SU-DHL-6 (cell line): ENCODE data around the gene ELOVL6.

Experiments used
- H2AFZ ChIP-seq: fragments of 200-600 bp; sonication (generic); 2 replicates; pipeline ENCODE4 v1.6.1; 2014; ENCODE audit warnings: low read depth, mild to moderate bottlenecking, moderate library complexity, mixed read lengths, antibody characterized with exemption, low read length; ENCODE audit not compliant: severe bottlenecking
- H3F3A ChIP-seq: fragments of 200-600 bp; shearing (Covaris generic); 2 replicates; pipeline ENCODE4 v1.6.0; 2016; ENCODE audit warnings: antibody characterized with exemption, mild to moderate bottlenecking; ENCODE audit not compliant: insufficient read depth
- H3K27ac ChIP-seq: fragments of 200-600 bp; sonication (generic); 2 replicates; pipeline ENCODE4 v1.5.1; 2016; ENCODE audit warnings: low read depth, mild to moderate bottlenecking, low read length, moderate library complexity, mixed read lengths
- H3K27me3 ChIP-seq: fragments of 200-600 bp; sonication (generic), shearing (Covaris generic); 2 replicates; pipeline ENCODE4 v1.6.0; 2014; ENCODE audit warnings: mild to moderate bottlenecking, low read length
- H3K36me3 ChIP-seq: fragments of 200-600 bp; sonication (generic); 2 replicates; pipeline ENCODE4 v1.6.1; 2014; ENCODE audit warnings: mild to moderate bottlenecking, low read length, mixed read lengths
- H3K4me2 ChIP-seq: fragments of 300-600, 200-600 bp; shearing (Covaris generic), sonication (generic); 2 replicates; pipeline ENCODE4 v1.6.0; 2014; ENCODE audit warnings: low read length, low read depth, mild to moderate bottlenecking; ENCODE audit not compliant: poor library complexity, severe bottlenecking
- H3K4me3 ChIP-seq: fragments of 200-600 bp; sonication (generic); 2 replicates; pipeline ENCODE4 v1.5.1; 2014; ENCODE audit warnings: antibody characterized with exemption, low read length, mild to moderate bottlenecking, mixed read lengths; ENCODE audit not compliant: insufficient read depth, poor library complexity, severe bottlenecking
- H3K79me2 ChIP-seq: fragments of 200-600 bp; sonication (generic); 2 replicates; pipeline ENCODE4 v1.6.1; 2014; ENCODE audit warnings: mild to moderate bottlenecking, low read length, moderate library complexity; ENCODE audit not compliant: insufficient read depth
- H3K9ac ChIP-seq: fragments of 200-600 bp; sonication (generic); 2 replicates; pipeline ENCODE4 v1.7.0; 2014; ENCODE audit warnings: mild to moderate bottlenecking, low read length
- H3K9me2 ChIP-seq: fragments of 200-600 bp; sonication (generic); replicated peaks from 2 replicates; pipeline ENCODE4 v1.6.1; 2014; ENCODE audit warnings: low read length; ENCODE audit not compliant: insufficient read depth
- H3K9me3 ChIP-seq: fragments of 200-600 bp; sonication (generic); 2 replicates; pipeline ENCODE4 v1.6.1; 2014; ENCODE audit warnings: low read length, mixed read lengths; ENCODE audit not compliant: insufficient read depth
- H4K20me1 ChIP-seq: fragments of 200-600 bp; sonication (generic); 2 replicates; pipeline ENCODE4 v1.6.1; 2014; ENCODE audit warnings: low read depth, mild to moderate bottlenecking, antibody characterized with exemption, low read length, moderate library complexity, mixed read lengths
- EZH2phosphoT487 ChIP-seq: fragments of 200-600 bp; sonication (generic), shearing (Covaris generic); conservative IDR thresholded peaks from 2 replicates; pipeline ENCODE4 v1.6.1; 2018; ENCODE audit warnings: mild to moderate bottlenecking, antibody characterized with exemption, low read length, moderate library complexity, mixed read lengths
- TF ChIP-seq, protein P1 (sequence below): fragments of 200-600 bp; sonication (generic); IDR thresholded peaks from one replicate; pipeline ENCODE4 v1.5.1; 2017; ENCODE audit warnings: antibody characterized with exemption, mild to moderate bottlenecking, low read length, moderate library complexity; ENCODE audit not compliant: insufficient read depth, poor library complexity, severe bottlenecking

ELOVL6 gene

DNA sequence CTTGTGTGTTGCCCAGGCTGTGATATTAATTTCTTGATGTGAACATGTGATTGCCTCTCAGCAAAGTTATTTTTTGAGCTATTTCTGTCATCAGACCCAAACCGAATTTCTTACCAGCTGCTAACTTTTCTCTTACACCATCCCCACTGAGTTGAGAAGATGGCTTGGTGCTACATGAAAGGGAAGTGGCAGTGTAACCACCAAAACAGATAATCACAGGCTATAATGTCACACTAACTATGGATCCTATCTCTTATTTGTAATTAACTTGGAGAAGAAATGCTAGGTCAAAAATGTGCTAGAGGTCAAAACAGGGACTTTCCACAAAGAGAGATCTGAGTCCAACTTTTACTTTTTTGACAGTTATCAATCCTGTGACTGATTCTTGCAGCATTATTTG, 43.8 kb downstream of the ELOVL6 start:
- Histone ChIP-seq H3K36me3 (no peaks in the 10 kb centered on the region), H2AFZ (no peak overlapping the region), H4K20me1 (no peaks in the 10 kb centered on the region), H3K4me3 (no peak overlapping the region), H3K9ac (no peak overlapping the region), H3K9me2 (no peaks in the 10 kb centered on the region), H3K4me2 (no peak overlapping the region), H3K9me3 (no peaks in the 10 kb centered on the region), H3K27me3 (no peaks in the 10 kb centered on the region), H3F3A (no peaks in the 10 kb centered on the region), H3K27ac (no peak overlapping the region), H3K79me2 (no peaks in the 10 kb centered on the region)
- TF ChIP-seq, protein P1, sequence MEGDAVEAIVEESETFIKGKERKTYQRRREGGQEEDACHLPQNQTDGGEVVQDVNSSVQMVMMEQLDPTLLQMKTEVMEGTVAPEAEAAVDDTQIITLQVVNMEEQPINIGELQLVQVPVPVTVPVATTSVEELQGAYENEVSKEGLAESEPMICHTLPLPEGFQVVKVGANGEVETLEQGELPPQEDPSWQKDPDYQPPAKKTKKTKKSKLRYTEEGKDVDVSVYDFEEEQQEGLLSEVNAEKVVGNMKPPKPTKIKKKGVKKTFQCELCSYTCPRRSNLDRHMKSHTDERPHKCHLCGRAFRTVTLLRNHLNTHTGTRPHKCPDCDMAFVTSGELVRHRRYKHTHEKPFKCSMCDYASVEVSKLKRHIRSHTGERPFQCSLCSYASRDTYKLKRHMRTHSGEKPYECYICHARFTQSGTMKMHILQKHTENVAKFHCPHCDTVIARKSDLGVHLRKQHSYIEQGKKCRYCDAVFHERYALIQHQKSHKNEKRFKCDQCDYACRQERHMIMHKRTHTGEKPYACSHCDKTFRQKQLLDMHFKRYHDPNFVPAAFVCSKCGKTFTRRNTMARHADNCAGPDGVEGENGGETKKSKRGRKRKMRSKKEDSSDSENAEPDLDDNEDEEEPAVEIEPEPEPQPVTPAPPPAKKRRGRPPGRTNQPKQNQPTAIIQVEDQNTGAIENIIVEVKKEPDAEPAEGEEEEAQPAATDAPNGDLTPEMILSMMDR: no peak
- no peak for TF ChIP-seq EZH2phosphoT487

DNA sequence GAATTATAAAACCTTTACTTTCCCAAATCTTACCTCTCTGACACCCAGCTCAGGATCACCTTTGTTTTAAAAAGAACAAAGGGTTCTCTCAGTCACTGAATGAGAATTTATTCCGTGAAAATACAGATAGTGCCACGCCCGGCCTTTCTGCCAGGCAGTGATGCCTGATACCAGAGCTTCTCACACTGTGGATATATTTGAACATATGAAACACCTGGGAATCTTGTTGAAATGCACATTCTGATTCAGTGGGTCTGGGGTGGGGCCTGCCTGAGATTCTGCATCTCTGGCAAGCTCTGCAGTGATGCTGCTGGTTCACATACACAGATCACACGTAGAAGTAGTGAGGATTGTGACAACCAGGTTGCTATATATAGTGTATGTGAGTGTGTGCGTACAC, 46.0 kb downstream of the ELOVL6 start:
- Histone ChIP-seq H3K9me3 (no peaks in the 10 kb centered on the region), H4K20me1 (no peaks in the 10 kb centered on the region), H3K79me2 (no peaks in the 10 kb centered on the region), H3K4me2 (no peak overlapping the region), H3K4me3 (no peak overlapping the region), H3K9ac (no peak overlapping the region), H3K27me3 (no peaks in the 10 kb centered on the region), H3K9me2 (no peaks in the 10 kb centered on the region), H3K36me3 (no peaks in the 10 kb centered on the region), H3F3A (no peaks in the 10 kb centered on the region), H3K27ac (no peak overlapping the region), H2AFZ (no peak overlapping the region)
- TF ChIP-seq, protein P1: no peak
- no peak for TF ChIP-seq EZH2phosphoT487

DNA sequence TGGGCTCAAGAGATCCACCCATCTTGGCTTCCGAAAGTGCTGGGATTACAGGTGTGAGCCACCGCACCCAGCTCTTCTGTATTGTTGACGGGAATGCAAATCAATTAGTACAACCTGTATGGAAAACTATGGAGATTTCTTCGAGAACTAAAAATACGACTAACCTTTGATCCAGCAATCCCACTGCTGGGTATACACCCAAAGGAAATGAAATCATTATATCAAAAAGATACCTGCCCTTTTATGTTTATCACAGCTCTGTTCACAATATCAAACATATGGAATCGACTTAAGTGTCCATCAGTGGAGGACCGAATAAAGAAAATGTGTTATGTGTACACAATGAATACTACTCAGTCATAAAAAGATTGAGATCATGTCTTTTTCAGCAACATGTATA, 49.3 kb downstream of the ELOVL6 start:
- no peak overlapping the region for H3K4me2 ChIP-seq

More for the DNA sequence above, 49.3 kb downstream of the ELOVL6 start:
- Histone ChIP-seq H3K27me3 (no peaks in the 10 kb centered on the region), H3K4me3 (no peak overlapping the region), H3K9me3 (no peaks in the 10 kb centered on the region), H3F3A (no peaks in the 10 kb centered on the region), H3K9me2 (no peaks in the 10 kb centered on the region), H4K20me1 (no peaks in the 10 kb centered on the region), H3K9ac (no peak overlapping the region), H3K36me3 (no peaks in the 10 kb centered on the region), H3K27ac (no peak overlapping the region), H3K79me2 (no peaks in the 10 kb centered on the region), H2AFZ (no peak overlapping the region)
- TF ChIP-seq, protein P1: no peak
- TF ChIP-seq EZH2phosphoT487: no peak
